CD4-positive, alpha-beta memory T cell (primary cell): ENCODE results near the gene FMO3. TPM values are rescaled to one million over a fixed set of nuclear protein-coding genes. Genes with fewer than 3 reads are reported as not detected.

Source experiments
- CTCF ChIA-PET: fragments of 350-600 bp; sonication (Branson Sonifier 250); formaldehyde crosslinking; loops from one replicate; lab custom pipeline; 2021; ENCODE audit warnings: inconsistent platforms; ENCODE audit not compliant: partially characterized antibody; lab: Charles Lee
- POLR2A ChIA-PET: fragments of 350-600 bp; sonication (Branson Sonifier 250); formaldehyde crosslinking; loops from one replicate; lab custom pipeline; 2021; ENCODE audit not compliant: partially characterized antibody; lab: Charles Lee
- DNase-seq, 5 donors: peaks; one replicate each; pipeline versions ENCODE4 v3.0.0 to v3.0.0-alpha.2; 2020 to 2022; ENCODE audit warnings: mixed read lengths in 1 of 5
- H3K27ac ChIP-seq: one replicate; pipeline ENCODE4 v1.7.0; 2013; ENCODE audit warnings: low read depth, low read length
- H3K27me3 ChIP-seq: 2 replicates; pipeline ENCODE4 v1.7.0; 2013; ENCODE audit warnings: mild to moderate bottlenecking, low read length, moderate library complexity; ENCODE audit not compliant: insufficient read depth
- H3K36me3 ChIP-seq: 2 replicates; pipeline ENCODE4 v1.7.0; 2013; ENCODE audit warnings: mild to moderate bottlenecking, low read length, moderate library complexity; ENCODE audit not compliant: insufficient read depth
- H3K4me1 ChIP-seq: 2 replicates; pipeline ENCODE4 v1.7.0; 2013; ENCODE audit warnings: mild to moderate bottlenecking, low read length, moderate library complexity; ENCODE audit not compliant: insufficient read depth
- H3K4me3 ChIP-seq, 2 donors: one replicate each; pipeline ENCODE4 v1.7.0; 2013; ENCODE audit warnings: low read length in 2 of 2, mild to moderate bottlenecking in 1 of 2
- H3K9me3 ChIP-seq, 2 donors: one replicate each; pipeline ENCODE4 v1.7.0; 2013; ENCODE audit warnings: low read length in 2 of 2, control low read depth in 1 of 2; ENCODE audit not compliant: control insufficient read depth in 1 of 2
- H3K27ac Mint-ChIP-seq, 7 donors: one replicate each; pipeline ENCODE4 v1.8.0; 2020 to 2021; ENCODE audit warnings: mixed read lengths in 7 of 7, mild to moderate bottlenecking in 6 of 7, inconsistent platforms in 3 of 7, moderate library complexity in 3 of 7
- H3K27me3 Mint-ChIP-seq, 2 donors: one replicate each; pipeline ENCODE4 v1.8.0; 2020 to 2021; ENCODE audit warnings: mixed read lengths in 2 of 2
- H3K36me3 Mint-ChIP-seq, 2 donors: one replicate each; pipeline ENCODE4 v1.8.0; 2020 to 2021; ENCODE audit warnings: mixed read lengths in 2 of 2, inconsistent platforms in 1 of 2, mild to moderate bottlenecking in 1 of 2
- H3K4me1 Mint-ChIP-seq, 4 donors: one replicate each; pipeline ENCODE4 v1.8.0; 2020 to 2021; ENCODE audit warnings: mixed read lengths in 4 of 4, mild to moderate bottlenecking in 1 of 4
- H3K4me3 Mint-ChIP-seq, 8 donors: one replicate each; pipeline ENCODE4 v1.8.0; 2020 to 2021; ENCODE audit warnings: mixed read lengths in 8 of 8, mild to moderate bottlenecking in 7 of 8, moderate library complexity in 6 of 8, inconsistent platforms in 3 of 8
- H3K9me3 Mint-ChIP-seq, 8 donors: one replicate each; pipeline ENCODE4 v1.8.0; 2020 to 2021; ENCODE audit warnings: mixed read lengths in 8 of 8, mild to moderate bottlenecking in 5 of 8, inconsistent platforms in 3 of 8, moderate library complexity in 1 of 8
- intact Hi-C: fragments of 100-400 bp; cut with micrococcal nuclease; formaldehyde crosslinking; loops from one replicate; pipeline ENCODE4 v1.15.1; 2023
- polyA plus RNA-seq, 2 donors: library from polyadenylated mRNA; unstranded; fragments of 300-500 nt; fragmentation: Illumina TruSeq; gene quantifications; one replicate each; pipeline ENCODE4 v1.2.3, GENCODE V29; 2021
- total RNA-seq, 2 experiments: library from RNA; stranded (reverse); gene quantifications; one replicate each; pipeline ENCODE4 v1.2.3, GENCODE V29; 2021

The FMO3 gene
- total and polyA plus RNA-seq, 4 experiments from 2014 or later, result not detected

DNA sequence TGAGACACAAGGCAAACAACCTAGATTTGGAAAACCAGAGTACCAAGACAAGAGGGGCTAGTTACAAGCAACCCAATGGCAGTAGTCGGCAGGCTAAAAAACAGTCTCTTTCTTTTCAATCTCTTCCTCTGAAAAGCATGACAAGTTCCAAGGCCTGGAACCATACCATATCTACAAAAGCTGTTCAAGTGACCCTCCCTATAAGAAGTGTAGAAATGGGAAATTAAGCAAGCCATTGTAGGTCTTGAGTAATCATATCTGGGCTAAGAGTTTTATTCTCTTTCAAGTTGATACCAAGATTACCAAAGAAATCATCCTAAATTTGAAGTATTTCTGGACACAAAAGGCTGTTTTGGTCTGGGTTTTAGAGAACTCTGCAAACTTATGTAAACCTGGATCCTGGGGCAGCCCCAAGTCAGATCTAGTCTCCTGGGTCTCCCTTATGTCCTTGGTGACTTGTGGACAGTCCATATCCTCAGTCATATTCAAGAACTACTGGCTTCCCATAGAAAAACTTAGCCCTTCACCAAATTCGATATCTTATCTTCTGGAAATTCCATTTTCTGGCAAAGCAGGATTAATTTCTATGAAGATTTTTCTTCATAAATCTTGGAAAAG, 24.7 kb downstream of the FMO3 start:
- no peaks in the 10 kb centered on the region for H3K36me3 ChIP-seq
- CTCF ChIA-PET, result no interaction called here
- no peak overlapping the region for H3K27ac Mint-ChIP-seq
- H3K27me3 Mint-ChIP-seq, result peaks cover 7 to 8% of the 10 kb centered on the region in 2 donors
- H3K36me3 Mint-ChIP-seq, result no peaks in the 10 kb centered on the region
- H3K4me1 ChIP-seq, result no peaks in the 10 kb centered on the region
- no peak overlapping the region for H3K4me3 ChIP-seq
- H3K9me3 ChIP-seq, result no peaks in the 10 kb centered on the region
- H3K27ac ChIP-seq, result no peak overlapping the region
- no peak for DNase-seq
- POLR2A ChIA-PET, result no interaction called here
- intact Hi-C loops, result no loop called here
- H3K4me3 Mint-ChIP-seq, result no peak overlapping the region
- no peaks in the 10 kb centered on the region for H3K27me3 ChIP-seq
- H3K4me1 Mint-ChIP-seq, result no peaks in the 10 kb centered on the region
- no peaks in the 10 kb centered on the region for H3K9me3 Mint-ChIP-seq

DNA sequence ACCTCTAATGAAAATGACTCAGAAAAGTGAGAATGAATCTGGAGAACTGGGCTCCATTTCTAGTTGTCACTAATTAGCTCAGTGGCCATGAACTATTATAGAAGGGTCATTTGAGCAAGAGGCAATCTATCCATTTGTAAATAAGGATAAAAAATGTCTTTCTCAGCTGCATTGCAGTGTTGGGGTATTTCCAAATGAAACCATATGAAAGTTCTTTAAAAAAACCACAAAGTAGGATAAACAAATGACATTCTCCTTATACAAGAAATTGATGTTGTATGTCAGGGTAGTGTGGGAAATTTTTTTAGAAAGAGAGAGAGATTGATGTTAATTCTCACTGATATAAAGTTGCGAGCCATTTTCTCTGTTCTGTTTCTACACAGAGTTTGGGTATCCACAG, 26.0 kb downstream of the FMO3 start:
- Histone ChIP-seq H3K9me3 (no peaks in the 10 kb centered on the region), H3K36me3 (no peaks in the 10 kb centered on the region), H3K27me3 (no peaks in the 10 kb centered on the region), H3K4me1 (no peaks in the 10 kb centered on the region), H3K27ac (no peak overlapping the region), H3K4me3 (no peak overlapping the region)
- H3K9me3 Mint-ChIP-seq, result peaks cover 0 to 2% (median 0%) of the 10 kb centered on the region in 8 donors
- H3K4me3 Mint-ChIP-seq, result no peak overlapping the region
- ChIA-PET CTCF (no interaction called here), POLR2A (no interaction called here)
- H3K27me3 Mint-ChIP-seq, result peaks cover 5 to 7% of the 10 kb centered on the region in 2 donors
- no peak for DNase-seq
- H3K4me1 Mint-ChIP-seq, result no peaks in the 10 kb centered on the region
- H3K36me3 Mint-ChIP-seq, result no peaks in the 10 kb centered on the region
- no peak overlapping the region for H3K27ac Mint-ChIP-seq
- intact Hi-C loops, result no loop called here

DNA sequence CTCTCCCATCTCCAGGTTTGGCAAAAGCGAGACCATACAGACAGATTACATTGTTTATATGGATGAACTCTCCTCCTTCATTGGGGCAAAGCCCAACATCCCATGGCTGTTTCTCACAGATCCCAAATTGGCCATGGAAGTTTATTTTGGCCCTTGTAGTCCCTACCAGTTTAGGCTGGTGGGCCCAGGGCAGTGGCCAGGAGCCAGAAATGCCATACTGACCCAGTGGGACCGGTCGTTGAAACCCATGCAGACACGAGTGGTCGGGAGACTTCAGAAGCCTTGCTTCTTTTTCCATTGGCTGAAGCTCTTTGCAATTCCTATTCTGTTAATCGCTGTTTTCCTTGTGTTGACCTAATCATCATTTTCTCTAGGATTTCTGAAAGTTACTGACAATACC, 26.4 kb downstream of the FMO3 start:
- no peaks in the 10 kb centered on the region for H3K36me3 Mint-ChIP-seq
- CTCF ChIA-PET, result no interaction called here
- no peak for DNase-seq
- Histone ChIP-seq H3K4me1 (no peaks in the 10 kb centered on the region), H3K4me3 (no peak overlapping the region), H3K27ac (no peak overlapping the region), H3K9me3 (no peaks in the 10 kb centered on the region), H3K27me3 (no peaks in the 10 kb centered on the region), H3K36me3 (no peaks in the 10 kb centered on the region)
- H3K27ac Mint-ChIP-seq, result no peak overlapping the region
- H3K9me3 Mint-ChIP-seq, result peaks cover 0 to 2% (median 0%) of the 10 kb centered on the region in 8 donors
- no peaks in the 10 kb centered on the region for H3K4me1 Mint-ChIP-seq
- H3K27me3 Mint-ChIP-seq, result peaks cover 4 to 7% of the 10 kb centered on the region in 2 donors
- no peak overlapping the region for H3K4me3 Mint-ChIP-seq
- POLR2A ChIA-PET, result no interaction called here
- intact Hi-C loops, result no loop called here

DNA sequence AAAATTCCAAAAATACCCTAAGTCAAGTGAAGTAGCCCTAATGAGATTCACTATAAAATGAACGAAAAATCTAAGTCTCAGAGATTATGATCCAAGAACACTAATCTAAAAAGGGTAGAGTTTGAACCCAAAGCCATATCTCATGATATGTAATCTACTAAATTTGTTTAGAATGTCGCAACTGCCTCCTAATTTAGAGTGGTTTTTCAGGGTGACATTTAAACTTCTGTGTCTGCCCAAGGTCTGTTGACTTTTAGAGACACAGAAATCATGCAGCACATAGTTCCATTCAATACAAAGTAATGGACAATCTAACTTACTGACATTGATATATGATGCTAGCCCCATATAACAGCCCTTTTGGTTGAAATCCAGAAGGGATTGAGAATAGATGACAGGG, 28.9 kb downstream of the FMO3 start:
- H3K27me3 Mint-ChIP-seq, result peaks cover 4 to 9% of the 10 kb centered on the region in 2 donors
- POLR2A ChIA-PET, result no interaction called here
- no peaks in the 10 kb centered on the region for H3K36me3 Mint-ChIP-seq
- H3K36me3 ChIP-seq, result no peaks in the 10 kb centered on the region
- intact Hi-C loops, result no loop called here
- H3K27ac Mint-ChIP-seq, result no peak overlapping the region
- H3K27me3 ChIP-seq, result no peaks in the 10 kb centered on the region
- H3K4me1 Mint-ChIP-seq, result no peaks in the 10 kb centered on the region
- CTCF ChIA-PET, result no interaction called here
- H3K9me3 ChIP-seq, result no peaks in the 10 kb centered on the region
- no peak overlapping the region for H3K4me3 ChIP-seq
- H3K9me3 Mint-ChIP-seq, result peaks cover 0 to 2% (median 0%) of the 10 kb centered on the region in 8 donors
- H3K4me1 ChIP-seq, result no peaks in the 10 kb centered on the region
- no peak for DNase-seq
- H3K27ac ChIP-seq, result no peak overlapping the region
- H3K4me3 Mint-ChIP-seq, result no peak overlapping the region

DNA sequence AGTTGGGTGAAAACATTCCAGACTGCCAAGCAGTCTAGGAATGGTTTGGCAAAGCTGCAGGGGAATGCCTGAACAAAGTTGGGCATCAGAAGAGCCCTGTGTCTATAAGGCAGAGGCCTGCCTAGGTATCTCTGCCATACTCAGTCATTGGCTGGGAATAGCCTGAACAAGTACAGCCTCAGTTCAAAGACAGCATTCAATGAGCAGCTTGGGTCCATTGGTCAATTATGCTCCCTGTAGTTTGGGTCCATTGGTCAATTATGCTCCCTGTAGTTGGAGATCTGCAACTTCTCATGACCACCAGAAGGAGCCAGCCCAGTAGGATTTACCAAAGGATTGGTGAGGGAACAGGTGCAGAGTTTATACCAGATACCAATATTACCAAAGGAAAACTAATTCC, 31.6 kb downstream of the FMO3 start:
- H3K36me3 Mint-ChIP-seq, result no peaks in the 10 kb centered on the region
- no peak for DNase-seq
- H3K4me3 Mint-ChIP-seq, result no peak overlapping the region
- intact Hi-C loops, result no loop called here
- Histone ChIP-seq H3K36me3 (no peaks in the 10 kb centered on the region), H3K27me3 (no peaks in the 10 kb centered on the region), H3K9me3 (no peaks in the 10 kb centered on the region), H3K27ac (no peak overlapping the region), H3K4me1 (no peaks in the 10 kb centered on the region), H3K4me3 (no peak overlapping the region)
- H3K27ac Mint-ChIP-seq, result no peak overlapping the region
- CTCF ChIA-PET, result no interaction called here
- peaks cover 5 to 8% of the 10 kb centered on the region in 2 donors for H3K27me3 Mint-ChIP-seq
- peaks cover 0 to 2% (median 0%) of the 10 kb centered on the region in 8 donors for H3K9me3 Mint-ChIP-seq
- POLR2A ChIA-PET, result no interaction called here
- H3K4me1 Mint-ChIP-seq, result no peaks in the 10 kb centered on the region

DNA sequence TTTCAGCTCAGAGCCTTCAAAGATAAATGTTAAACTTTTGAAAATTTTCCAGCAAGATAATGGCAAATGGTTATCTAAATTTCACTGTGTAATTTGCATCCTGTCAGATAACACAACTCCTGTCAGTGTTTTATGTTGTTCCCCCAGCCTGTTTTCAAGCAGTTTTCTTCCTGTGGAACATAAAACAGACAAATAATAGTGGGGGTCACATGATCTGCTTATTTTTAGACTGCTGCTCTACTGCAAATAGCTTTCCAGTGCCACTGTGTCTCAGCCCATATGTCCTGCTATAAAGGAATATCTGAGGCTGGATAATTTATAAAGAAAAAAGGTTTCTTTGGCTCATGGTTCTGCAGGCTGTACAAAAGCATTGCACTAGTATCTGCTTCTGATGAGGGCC, 32.2 kb downstream of the FMO3 start:
- Mint-ChIP-seq H3K27me3 (peaks cover 7 to 8% of the 10 kb centered on the region in 2 donors), H3K4me1 (no peaks in the 10 kb centered on the region), H3K36me3 (no peaks in the 10 kb centered on the region), H3K9me3 (peaks cover 0 to 3% (median under 1%) of the 10 kb centered on the region in 8 donors), H3K4me3 (no peak overlapping the region), H3K27ac (no peak overlapping the region)
- DNase-seq, result no peak
- intact Hi-C loops, result no loop called here
- Histone ChIP-seq H3K36me3 (no peaks in the 10 kb centered on the region), H3K9me3 (no peaks in the 10 kb centered on the region), H3K27ac (no peak overlapping the region), H3K27me3 (no peaks in the 10 kb centered on the region), H3K4me1 (no peaks in the 10 kb centered on the region), H3K4me3 (no peak overlapping the region)
- POLR2A ChIA-PET, result no interaction called here
- CTCF ChIA-PET, result no interaction called here

DNA sequence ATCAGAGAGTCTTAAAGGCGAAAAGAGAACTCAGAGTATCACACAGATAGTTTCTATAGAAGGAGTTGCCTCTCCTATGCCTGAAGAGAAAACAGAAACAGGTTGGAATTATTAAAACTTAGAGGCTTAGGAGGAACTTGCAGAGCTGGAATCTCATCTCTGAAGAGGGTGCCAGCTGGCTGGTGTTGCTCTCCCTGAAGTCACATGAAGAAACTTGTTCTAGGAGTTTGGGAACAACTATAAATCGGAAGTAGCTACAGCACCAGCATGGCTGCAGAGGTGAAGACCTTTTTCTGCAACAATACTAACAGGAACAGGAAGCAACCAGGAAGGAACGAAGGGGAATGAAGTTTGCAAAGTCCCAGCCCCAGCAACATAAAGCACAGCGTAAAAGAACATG, 35.8 kb downstream of the FMO3 start:
- no peaks in the 10 kb centered on the region for H3K4me1 Mint-ChIP-seq

More for the DNA sequence above, 35.8 kb downstream of the FMO3 start:
- H3K4me3 Mint-ChIP-seq, result no peak overlapping the region
- intact Hi-C loops, result no loop called here
- H3K27me3 Mint-ChIP-seq, result peaks cover 7 to 9% of the 10 kb centered on the region in 2 donors
- Histone ChIP-seq H3K27me3 (no peaks in the 10 kb centered on the region), H3K27ac (no peak overlapping the region), H3K9me3 (no peaks in the 10 kb centered on the region), H3K36me3 (no peaks in the 10 kb centered on the region), H3K4me1 (no peaks in the 10 kb centered on the region), H3K4me3 (no peak overlapping the region)
- H3K27ac Mint-ChIP-seq, result no peak overlapping the region
- no peaks in the 10 kb centered on the region for H3K36me3 Mint-ChIP-seq
- no peak for DNase-seq
- CTCF ChIA-PET, result no interaction called here
- POLR2A ChIA-PET, result no interaction called here
- peaks cover 0 to 15% (median 8%) of the 10 kb centered on the region in 8 donors for H3K9me3 Mint-ChIP-seq
